Inflammatory macrophage treated with lipopolysaccharide for 4 hours (primary cell): ENCODE measurements around the gene SYNPO.
A peak's percentile ranks its signal among the peaks of the same experiment; 100 is the strongest.

Experiments used
- DNase-seq: peaks from one replicate; pipeline ENCODE4 v3.0.0-alpha.2; 2020

Gene SYNPO

GRCh38 chr5:150640311-150641005 is at the start of gene SYNPO:
Gene SYNPO, plus strand, starts transcription at chr5:150640660. Its CDS starts 7,616 bp downstream, at chr5:150648276.
- DNase-seq = peak; percentile 67

GRCh38 chr5:150590979-150591695 is 49.3 kb upstream of the SYNPO start:
- DNase-seq = no peak

GRCh38 chr5:150593593-150593992 is 46.9 kb upstream of the SYNPO start:
- no peak for DNase-seq

GRCh38 chr5:150593996-150594395 is 46.5 kb upstream of the SYNPO start:
- no peak for DNase-seq

- DNase-seq = no peak
Observed at GRCh38 chr5:150595466-150596031, 44.9 kb upstream of the SYNPO start.

- DNase-seq = no peak
Observed at GRCh38 chr5:150596313-150596712, 44.1 kb upstream of the SYNPO start.

GRCh38 chr5:150596826-150597225 is 43.6 kb upstream of the SYNPO start:
- no peak for DNase-seq

GRCh38 chr5:150598006-150598405 is 42.5 kb upstream of the SYNPO start:
- peak; percentile 16 for DNase-seq

GRCh38 chr5:150598821-150599273 is 41.6 kb upstream of the SYNPO start:
- no peak for DNase-seq

GRCh38 chr5:150599281-150599680 is 41.2 kb upstream of the SYNPO start:
- DNase-seq = no peak

GRCh38 chr5:150599917-150600511 is 40.4 kb upstream of the SYNPO start:
- peak; percentile 27 for DNase-seq

GRCh38 chr5:150600616-150601490 is 39.6 kb upstream of the SYNPO start:
- no peak for DNase-seq

GRCh38 chr5:150601491-150602345 is 38.7 kb upstream of the SYNPO start:
- DNase-seq = no peak

- no peak for DNase-seq
Observed at GRCh38 chr5:150603052-150603451, 37.4 kb upstream of the SYNPO start.

- no peak for DNase-seq
Observed at GRCh38 chr5:150603491-150603890, 37.0 kb upstream of the SYNPO start.

GRCh38 chr5:150604010-150604409 is 36.5 kb upstream of the SYNPO start:
- DNase-seq = no peak

GRCh38 chr5:150604894-150605440 is 35.5 kb upstream of the SYNPO start:
- DNase-seq = no peak

GRCh38 chr5:150605546-150605945 is 34.9 kb upstream of the SYNPO start:
- no peak for DNase-seq

GRCh38 chr5:150606476-150606875 is 34.0 kb upstream of the SYNPO start:
- DNase-seq = no peak

- DNase-seq = no peak
Observed at GRCh38 chr5:150607105-150607504, 33.4 kb upstream of the SYNPO start.

GRCh38 chr5:150607991-150608390 is 32.5 kb upstream of the SYNPO start:
- DNase-seq = no peak
